ENCODE data around the gene NCKAP5.

NCKAP5 gene

GRCh38 chr2:133389569-133389968 is 178.7 kb downstream of the NCKAP5 start:
- Histone ChIP-seq H3K27ac (replicated peaks) (no peak overlapping the region), H3K27me3 (ENCODE audit: insufficient read depth, poor library complexity, severe bottlenecking) (no peaks in the 10 kb centered on the region), H3K4me3 (replicated peaks; ENCODE audit: insufficient read depth, low read length) (no peak overlapping the region)
- TF ChIP-seq GABPA (IDR thresholded peaks at IDR 0.05; ENCODE audit: low read depth) (no peak), SPI1 (IDR thresholded peaks at IDR 0.05; ENCODE audit: borderline replicate concordance, low read depth) (no peak), POLR2AphosphoS5 (IDR thresholded peaks at IDR 0.05; ENCODE audit: low read depth) (no peak)
- TF ChIP-seq, protein P1, sequence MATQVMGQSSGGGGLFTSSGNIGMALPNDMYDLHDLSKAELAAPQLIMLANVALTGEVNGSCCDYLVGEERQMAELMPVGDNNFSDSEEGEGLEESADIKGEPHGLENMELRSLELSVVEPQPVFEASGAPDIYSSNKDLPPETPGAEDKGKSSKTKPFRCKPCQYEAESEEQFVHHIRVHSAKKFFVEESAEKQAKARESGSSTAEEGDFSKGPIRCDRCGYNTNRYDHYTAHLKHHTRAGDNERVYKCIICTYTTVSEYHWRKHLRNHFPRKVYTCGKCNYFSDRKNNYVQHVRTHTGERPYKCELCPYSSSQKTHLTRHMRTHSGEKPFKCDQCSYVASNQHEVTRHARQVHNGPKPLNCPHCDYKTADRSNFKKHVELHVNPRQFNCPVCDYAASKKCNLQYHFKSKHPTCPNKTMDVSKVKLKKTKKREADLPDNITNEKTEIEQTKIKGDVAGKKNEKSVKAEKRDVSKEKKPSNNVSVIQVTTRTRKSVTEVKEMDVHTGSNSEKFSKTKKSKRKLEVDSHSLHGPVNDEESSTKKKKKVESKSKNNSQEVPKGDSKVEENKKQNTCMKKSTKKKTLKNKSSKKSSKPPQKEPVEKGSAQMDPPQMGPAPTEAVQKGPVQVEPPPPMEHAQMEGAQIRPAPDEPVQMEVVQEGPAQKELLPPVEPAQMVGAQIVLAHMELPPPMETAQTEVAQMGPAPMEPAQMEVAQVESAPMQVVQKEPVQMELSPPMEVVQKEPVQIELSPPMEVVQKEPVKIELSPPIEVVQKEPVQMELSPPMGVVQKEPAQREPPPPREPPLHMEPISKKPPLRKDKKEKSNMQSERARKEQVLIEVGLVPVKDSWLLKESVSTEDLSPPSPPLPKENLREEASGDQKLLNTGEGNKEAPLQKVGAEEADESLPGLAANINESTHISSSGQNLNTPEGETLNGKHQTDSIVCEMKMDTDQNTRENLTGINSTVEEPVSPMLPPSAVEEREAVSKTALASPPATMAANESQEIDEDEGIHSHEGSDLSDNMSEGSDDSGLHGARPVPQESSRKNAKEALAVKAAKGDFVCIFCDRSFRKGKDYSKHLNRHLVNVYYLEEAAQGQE (IDR thresholded peaks at IDR 0.05; ENCODE audit: insufficient replicate concordance, low read depth): no peak
- TF ChIP-seq, protein P2, sequence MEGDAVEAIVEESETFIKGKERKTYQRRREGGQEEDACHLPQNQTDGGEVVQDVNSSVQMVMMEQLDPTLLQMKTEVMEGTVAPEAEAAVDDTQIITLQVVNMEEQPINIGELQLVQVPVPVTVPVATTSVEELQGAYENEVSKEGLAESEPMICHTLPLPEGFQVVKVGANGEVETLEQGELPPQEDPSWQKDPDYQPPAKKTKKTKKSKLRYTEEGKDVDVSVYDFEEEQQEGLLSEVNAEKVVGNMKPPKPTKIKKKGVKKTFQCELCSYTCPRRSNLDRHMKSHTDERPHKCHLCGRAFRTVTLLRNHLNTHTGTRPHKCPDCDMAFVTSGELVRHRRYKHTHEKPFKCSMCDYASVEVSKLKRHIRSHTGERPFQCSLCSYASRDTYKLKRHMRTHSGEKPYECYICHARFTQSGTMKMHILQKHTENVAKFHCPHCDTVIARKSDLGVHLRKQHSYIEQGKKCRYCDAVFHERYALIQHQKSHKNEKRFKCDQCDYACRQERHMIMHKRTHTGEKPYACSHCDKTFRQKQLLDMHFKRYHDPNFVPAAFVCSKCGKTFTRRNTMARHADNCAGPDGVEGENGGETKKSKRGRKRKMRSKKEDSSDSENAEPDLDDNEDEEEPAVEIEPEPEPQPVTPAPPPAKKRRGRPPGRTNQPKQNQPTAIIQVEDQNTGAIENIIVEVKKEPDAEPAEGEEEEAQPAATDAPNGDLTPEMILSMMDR (IDR thresholded peaks at IDR 0.05; ENCODE audit: insufficient read depth, low read length): no peak
- no peak for DNase-seq (ENCODE audit: low read depth in 1 of 2, low spot score in 1 of 2)

- TF ChIP-seq GABPA (IDR thresholded peaks at IDR 0.05; ENCODE audit: low read depth): no peak
- TF ChIP-seq SPI1 (IDR thresholded peaks at IDR 0.05; ENCODE audit: borderline replicate concordance, low read depth): no peak
- no peak for DNase-seq (ENCODE audit: low read depth in 1 of 2, low spot score in 1 of 2)
- Histone ChIP-seq H3K27ac (replicated peaks) (no peak overlapping the region), H3K27me3 (ENCODE audit: insufficient read depth, poor library complexity, severe bottlenecking) (no peaks in the 10 kb centered on the region), H3K4me3 (replicated peaks; ENCODE audit: insufficient read depth, low read length) (no peak overlapping the region)
These were observed 185.7 kb downstream of the NCKAP5 start for GRCh38 chr2:133382566-133382965.

DNA sequence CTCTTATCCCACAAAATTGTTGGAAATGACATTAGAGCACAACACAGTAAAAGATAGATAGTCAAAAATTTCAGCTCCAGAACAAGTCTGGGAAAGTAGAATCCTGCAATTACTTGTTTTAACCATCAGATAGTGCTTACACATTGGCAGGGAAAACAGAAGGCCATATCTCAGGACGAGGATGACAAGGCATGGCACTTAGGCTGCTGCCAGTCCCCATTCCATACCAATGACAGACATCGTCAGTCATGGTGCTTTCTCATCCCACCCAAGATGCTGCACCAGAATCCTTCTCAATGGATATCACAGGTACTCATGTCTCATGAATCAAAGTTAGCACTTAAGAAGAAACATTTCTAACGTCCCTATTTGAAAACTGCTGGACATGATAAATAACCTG is 187.3 kb downstream of the NCKAP5 start:
- TF ChIP-seq SPI1 (IDR thresholded peaks at IDR 0.05; ENCODE audit: borderline replicate concordance, low read depth) (no peak), GABPA (IDR thresholded peaks at IDR 0.05; ENCODE audit: low read depth) (no peak), POLR2AphosphoS5 (IDR thresholded peaks at IDR 0.05; ENCODE audit: low read depth) (no peak)
- TF ChIP-seq, protein P1 (IDR thresholded peaks at IDR 0.05; ENCODE audit: insufficient replicate concordance, low read depth): no peak
- TF ChIP-seq, protein P2 (IDR thresholded peaks at IDR 0.05; ENCODE audit: insufficient read depth, low read length): no peak

DNA sequence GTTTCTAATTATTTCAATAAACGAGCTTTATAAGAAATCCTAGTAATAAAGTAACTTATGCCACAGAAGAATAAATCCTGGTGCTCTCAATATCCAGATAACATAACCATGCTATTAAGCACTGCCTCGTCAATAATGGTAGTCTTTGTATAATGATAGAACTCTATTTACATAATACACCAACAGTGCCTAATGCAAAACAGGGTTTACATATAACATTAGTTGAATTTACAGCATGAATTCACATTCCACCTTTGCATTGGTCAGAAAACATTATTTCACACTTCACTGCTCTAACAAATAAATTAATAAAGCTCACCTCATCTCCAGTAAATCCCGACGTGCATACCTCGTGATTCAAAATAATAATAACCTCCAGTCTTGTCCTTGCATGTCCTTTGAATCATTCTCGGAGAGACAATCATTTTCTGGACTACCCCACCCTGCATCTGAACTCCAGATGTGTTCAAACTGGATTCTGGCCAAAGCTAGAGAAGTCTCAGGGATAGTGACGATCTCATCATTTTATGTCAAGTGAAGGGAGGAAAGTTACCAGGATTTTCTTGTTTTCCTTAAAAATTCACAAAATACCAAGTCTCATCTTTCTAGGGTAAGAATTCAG is 189.2 kb downstream of the NCKAP5 start:
- no peaks in the 10 kb centered on the region for H3K27me3 ChIP-seq (ENCODE audit: insufficient read depth, poor library complexity, severe bottlenecking)
- TF ChIP-seq, protein P1 (IDR thresholded peaks at IDR 0.05; ENCODE audit: insufficient replicate concordance, low read depth): no peak
- TF ChIP-seq, protein P2 (IDR thresholded peaks at IDR 0.05; ENCODE audit: insufficient read depth, low read length): no peak
- no peak for TF ChIP-seq POLR2AphosphoS5 (IDR thresholded peaks at IDR 0.05; ENCODE audit: low read depth)
- TF ChIP-seq SPI1 (IDR thresholded peaks at IDR 0.05; ENCODE audit: borderline replicate concordance, low read depth): no peak
- no peak for TF ChIP-seq GABPA (IDR thresholded peaks at IDR 0.05; ENCODE audit: low read depth)
- no peak overlapping the region for H3K27ac ChIP-seq (replicated peaks)
- DNase-seq (ENCODE audit: low read depth in 1 of 2, low spot score in 1 of 2): no peak
- no peak overlapping the region for H3K4me3 ChIP-seq (replicated peaks; ENCODE audit: insufficient read depth, low read length)

More for the DNA sequence above, 187.3 kb downstream of the NCKAP5 start:
- Histone ChIP-seq H3K4me3 (replicated peaks; ENCODE audit: insufficient read depth, low read length) (no peak overlapping the region), H3K27me3 (ENCODE audit: insufficient read depth, poor library complexity, severe bottlenecking) (no peaks in the 10 kb centered on the region), H3K27ac (replicated peaks) (no peak overlapping the region)
- no peak for DNase-seq (ENCODE audit: low read depth in 1 of 2, low spot score in 1 of 2)

Measured in HL-60 (cell line).